Activated CD8-positive, alpha-beta memory T cell treated with anti-CD3 and anti-CD28 coated beads, Interleukin-2, amount 50 U/mL, for 4 hours (primary cell): Measurements from ENCODE around the gene ANKRD33.
A peak's percentile ranks its signal among the peaks of the same experiment; 100 is the strongest.

ENCODE experiments used
- DNase-seq: peaks from one replicate; pipeline ENCODE4 v3.0.0-alpha.2; 2020

Gene ANKRD33

GRCh38 chr12:51887476-51888315 lies at the start of gene ANKRD33:
ANKRD33 (plus strand) TSS chr12:51888103; CDS start chr12:51888187, 84 bp downstream.
- no peak for DNase-seq

GRCh38 chr12:51838762-51839161 lies 49.1 kb upstream of the ANKRD33 start:
- DNase-seq: no peak

- no peak for DNase-seq
Measured at GRCh38 chr12:51839310-51839947, 48.5 kb upstream of the ANKRD33 start.

GRCh38 chr12:51840966-51841365 lies 46.9 kb upstream of the ANKRD33 start:
- no peak for DNase-seq

- DNase-seq: no peak
Measured at GRCh38 chr12:51841727-51842126, 46.2 kb upstream of the ANKRD33 start.

GRCh38 chr12:51844854-51845253 lies 43.0 kb upstream of the ANKRD33 start:
- no peak for DNase-seq

- DNase-seq: no peak
Measured at GRCh38 chr12:51845482-51845881, 42.4 kb upstream of the ANKRD33 start.

GRCh38 chr12:51846271-51846691 lies 41.6 kb upstream of the ANKRD33 start:
- DNase-seq: no peak

GRCh38 chr12:51846911-51847642 lies 40.8 kb upstream of the ANKRD33 start:
- peak; percentile 53 for DNase-seq

GRCh38 chr12:51847643-51848325 lies 40.1 kb upstream of the ANKRD33 start:
- no peak for DNase-seq

- no peak for DNase-seq
Measured at GRCh38 chr12:51848326-51848727, 39.6 kb upstream of the ANKRD33 start, which contains the start of gene FIGNL2. FIGNL2 (minus strand) TSS chr12:51848718; CDS start chr12:51822413, 26,305 bp downstream.

GRCh38 chr12:51848841-51849735 lies 38.8 kb upstream of the ANKRD33 start:
- DNase-seq: no peak

GRCh38 chr12:51850081-51850964 lies 37.6 kb upstream of the ANKRD33 start:
- DNase-seq: no peak

GRCh38 chr12:51850965-51851299 lies 37.0 kb upstream of the ANKRD33 start:
- DNase-seq: no peak

GRCh38 chr12:51851413-51852124 lies 36.3 kb upstream of the ANKRD33 start:
- no peak for DNase-seq

- no peak for DNase-seq
Measured at GRCh38 chr12:51852404-51853137, 35.3 kb upstream of the ANKRD33 start.

GRCh38 chr12:51855586-51856428 lies 32.1 kb upstream of the ANKRD33 start:
- no peak for DNase-seq

GRCh38 chr12:51860986-51861385 lies 26.9 kb upstream of the ANKRD33 start:
- DNase-seq: no peak
